ENCODE measurements around the gene TSPAN5. TPM values are rescaled to one million over a fixed set of nuclear protein-coding genes. Genes with fewer than 3 reads are reported as not detected.

TSPAN5 gene
- total RNA-seq, 1 donor from 2014 or later: 13.7 TPM

DNA sequence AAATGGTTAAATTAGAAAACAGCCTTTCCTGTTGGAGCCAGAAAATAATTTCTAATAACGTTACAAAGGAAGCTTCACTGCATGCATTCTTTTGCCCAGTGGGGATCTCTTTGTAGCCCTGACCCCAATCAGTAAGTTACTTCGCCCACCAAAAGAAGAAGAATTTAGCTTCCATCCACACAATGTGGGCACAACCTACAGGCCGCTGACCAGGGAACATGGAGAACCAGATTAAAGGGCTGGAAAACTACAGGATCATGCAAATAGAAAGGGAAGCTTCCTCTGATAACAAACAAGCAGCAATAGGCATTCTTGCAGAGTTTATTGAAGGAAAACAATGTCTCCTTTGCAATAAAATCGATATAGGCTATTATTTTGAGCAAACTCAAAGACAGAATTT, 21.3 kb upstream of the TSPAN5 start:
- no peaks in the 10 kb centered on the region for H3K36me3 ChIP-seq (ENCODE audit: control insufficient read depth, insufficient read depth, low read length)
- TF ChIP-seq, protein P1, sequence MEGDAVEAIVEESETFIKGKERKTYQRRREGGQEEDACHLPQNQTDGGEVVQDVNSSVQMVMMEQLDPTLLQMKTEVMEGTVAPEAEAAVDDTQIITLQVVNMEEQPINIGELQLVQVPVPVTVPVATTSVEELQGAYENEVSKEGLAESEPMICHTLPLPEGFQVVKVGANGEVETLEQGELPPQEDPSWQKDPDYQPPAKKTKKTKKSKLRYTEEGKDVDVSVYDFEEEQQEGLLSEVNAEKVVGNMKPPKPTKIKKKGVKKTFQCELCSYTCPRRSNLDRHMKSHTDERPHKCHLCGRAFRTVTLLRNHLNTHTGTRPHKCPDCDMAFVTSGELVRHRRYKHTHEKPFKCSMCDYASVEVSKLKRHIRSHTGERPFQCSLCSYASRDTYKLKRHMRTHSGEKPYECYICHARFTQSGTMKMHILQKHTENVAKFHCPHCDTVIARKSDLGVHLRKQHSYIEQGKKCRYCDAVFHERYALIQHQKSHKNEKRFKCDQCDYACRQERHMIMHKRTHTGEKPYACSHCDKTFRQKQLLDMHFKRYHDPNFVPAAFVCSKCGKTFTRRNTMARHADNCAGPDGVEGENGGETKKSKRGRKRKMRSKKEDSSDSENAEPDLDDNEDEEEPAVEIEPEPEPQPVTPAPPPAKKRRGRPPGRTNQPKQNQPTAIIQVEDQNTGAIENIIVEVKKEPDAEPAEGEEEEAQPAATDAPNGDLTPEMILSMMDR (IDR thresholded peaks at IDR 0.05; ENCODE audit: insufficient read depth, low read length, severe bottlenecking): no peak
- FAIRE-seq (no peak), DNase-seq (ENCODE audit: low read depth) (no peak)
- H3K4me3 ChIP-seq (ENCODE audit: low read depth, low read length): no peak overlapping the region
- no peaks in the 10 kb centered on the region for H3K27me3 ChIP-seq (ENCODE audit: control insufficient read depth, insufficient read depth, low read length)

DNA sequence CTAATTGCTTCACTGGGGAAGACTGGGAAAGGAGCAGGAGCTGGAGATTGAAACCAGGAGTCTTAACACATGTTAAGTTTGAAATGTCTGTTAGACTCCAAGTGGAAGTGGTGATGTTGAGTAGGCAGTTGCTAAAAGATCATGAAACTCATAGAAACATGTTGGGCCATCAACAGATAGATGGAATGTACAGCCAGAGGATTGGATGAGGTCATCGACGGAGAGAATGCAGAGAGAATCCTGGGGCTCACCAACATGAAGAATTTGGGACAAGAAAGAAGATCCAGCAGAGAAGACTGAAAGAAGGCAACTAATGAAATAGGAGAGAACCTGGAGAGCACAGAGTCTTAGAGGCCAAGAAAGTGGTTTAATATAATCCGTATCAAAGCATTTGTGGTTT, 19.4 kb upstream of the TSPAN5 start:
- H3K27me3 ChIP-seq (ENCODE audit: control insufficient read depth, insufficient read depth, low read length): no peaks in the 10 kb centered on the region
- DNase-seq (ENCODE audit: low read depth): no peak
- H3K4me3 ChIP-seq (ENCODE audit: low read depth, low read length): no peak overlapping the region
- FAIRE-seq: no peak
- H3K36me3 ChIP-seq (ENCODE audit: control insufficient read depth, insufficient read depth, low read length): no peaks in the 10 kb centered on the region
- TF ChIP-seq, protein P1 (IDR thresholded peaks at IDR 0.05; ENCODE audit: insufficient read depth, low read length, severe bottlenecking): no peak

DNA sequence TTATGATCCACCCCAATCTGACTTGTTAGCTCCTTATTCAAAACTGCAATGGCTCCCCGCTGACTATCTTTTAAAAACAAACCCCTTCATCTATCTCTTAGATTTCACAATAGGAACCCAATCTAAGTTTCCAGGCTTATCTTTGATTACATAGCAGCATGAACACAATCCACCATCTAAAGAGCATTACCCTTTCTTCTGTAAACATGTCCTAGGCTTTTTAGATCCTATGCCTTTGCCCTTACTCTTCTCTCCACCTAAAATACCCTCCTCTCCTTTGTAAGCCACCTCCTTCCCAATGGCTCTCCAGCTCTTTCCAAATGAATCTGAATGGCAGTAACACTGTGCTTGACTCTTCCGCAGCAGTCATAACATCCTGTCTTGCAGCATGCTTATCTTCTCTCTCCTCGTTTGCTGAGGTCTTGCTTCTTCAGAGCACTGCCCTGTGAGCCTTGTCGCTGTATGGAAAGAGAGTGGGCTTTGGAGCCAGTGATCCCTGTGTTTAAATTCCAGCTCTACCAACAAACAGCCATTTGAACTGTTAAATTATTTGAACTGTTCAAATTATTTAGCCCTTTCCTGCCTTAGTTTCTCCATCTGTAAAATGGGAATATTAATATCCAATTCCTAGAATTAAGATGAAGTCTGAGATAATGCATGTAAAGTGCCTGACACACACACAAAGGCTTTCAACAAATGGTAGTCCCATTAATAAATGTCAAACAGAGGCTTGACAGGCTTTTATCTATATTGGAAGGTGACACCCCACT, 16.2 kb upstream of the TSPAN5 start:
- no peaks in the 10 kb centered on the region for H3K27me3 ChIP-seq (ENCODE audit: control insufficient read depth, insufficient read depth, low read length)
- TF ChIP-seq, protein P1 (IDR thresholded peaks at IDR 0.05; ENCODE audit: insufficient read depth, low read length, severe bottlenecking): no peak
- DNase-seq (ENCODE audit: low read depth): no peak
- H3K4me3 ChIP-seq (ENCODE audit: low read depth, low read length): no peak overlapping the region
- no peaks in the 10 kb centered on the region for H3K36me3 ChIP-seq (ENCODE audit: control insufficient read depth, insufficient read depth, low read length)
- no peak for FAIRE-seq

DNA sequence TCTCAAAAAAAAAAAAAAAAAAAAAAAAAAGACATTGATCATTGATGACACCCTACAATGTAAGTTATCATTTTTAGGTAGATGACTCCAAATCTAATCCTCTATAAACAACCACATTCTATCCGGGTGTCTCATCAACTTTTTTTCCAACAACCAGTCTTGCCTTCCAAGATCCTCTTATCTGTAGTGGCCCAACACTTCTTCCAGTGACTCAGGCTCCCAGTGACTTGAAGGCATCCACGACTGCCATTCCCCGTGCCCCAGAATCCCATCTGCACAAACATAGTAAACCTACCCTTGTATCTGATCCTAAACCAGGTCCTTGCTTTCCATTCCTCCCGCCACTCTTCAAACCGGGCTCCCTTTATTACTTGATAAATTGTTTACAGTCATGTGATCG, 15.6 kb upstream of the TSPAN5 start:
- Histone ChIP-seq H3K36me3 (ENCODE audit: control insufficient read depth, insufficient read depth, low read length) (no peaks in the 10 kb centered on the region), H3K4me3 (ENCODE audit: low read depth, low read length) (no peak overlapping the region), H3K27me3 (ENCODE audit: control insufficient read depth, insufficient read depth, low read length) (no peaks in the 10 kb centered on the region)
- TF ChIP-seq, protein P1 (IDR thresholded peaks at IDR 0.05; ENCODE audit: insufficient read depth, low read length, severe bottlenecking): no peak
- DNase-seq (ENCODE audit: low read depth) (no peak), FAIRE-seq (no peak)

DNA sequence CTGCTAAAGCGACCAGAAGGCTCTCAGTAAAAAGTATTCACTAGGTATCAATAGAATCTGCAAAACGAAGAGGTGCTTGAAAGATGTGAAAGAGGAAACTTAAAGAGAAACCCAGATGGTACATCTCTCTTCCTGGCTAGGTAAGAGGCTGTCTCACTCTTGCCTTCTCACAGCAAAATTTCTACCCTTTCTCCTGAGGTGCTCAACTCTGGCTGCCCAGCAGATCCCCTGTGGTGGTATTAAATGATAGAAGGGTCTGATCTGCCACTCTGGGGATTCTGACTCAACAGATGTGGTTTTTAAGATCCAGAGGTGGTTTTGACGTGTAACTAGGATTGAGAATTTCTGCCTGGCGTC, 14.9 kb upstream of the TSPAN5 start:
- TF ChIP-seq, protein P1 (IDR thresholded peaks at IDR 0.05; ENCODE audit: insufficient read depth, low read length, severe bottlenecking): no peak
- Histone ChIP-seq H3K27me3 (ENCODE audit: control insufficient read depth, insufficient read depth, low read length) (no peaks in the 10 kb centered on the region), H3K4me3 (ENCODE audit: low read depth, low read length) (no peak overlapping the region), H3K36me3 (ENCODE audit: control insufficient read depth, insufficient read depth, low read length) (no peaks in the 10 kb centered on the region)
- DNase-seq (ENCODE audit: low read depth): no peak
- no peak for FAIRE-seq
